Measurements from ENCODE around the gene TREH. TPM values are rescaled to one million over a fixed set of nuclear protein-coding genes. Genes with fewer than 3 reads are reported as not detected.

Gene TREH
- total and polyA plus RNA-seq, 2 experiments from 2014 or later: 0.36 TPM; not detected in 1

GRCh38 chr11:118661425-118662301 lies 17.8 kb downstream of the TREH start (continued):
- TF ChIP-seq ZNF462 (CRISPR knock-in tag; IDR thresholded peaks at IDR 0.05) (no peak), ZNF331 (CRISPR knock-in tag; IDR thresholded peaks at IDR 0.05; ENCODE audit: low read depth) (no peak)

- 0 out of 2 replicates have a peak, but pooled peaks cover 1% of the 10 kb centered on the region for H3K36me3 ChIP-seq (ENCODE audit: insufficient read depth)
- H4K20me1 ChIP-seq (replicated peaks; ENCODE audit: insufficient read depth): peaks cover 4% of the 10 kb centered on the region; the same call in 1 of the 2 replicates
- peaks cover 4% of the 10 kb centered on the region; the same call in 1 of the 3 replicates for H3K36me3 Mint-ChIP-seq (ENCODE audit: low read depth)
- H2AFZ ChIP-seq: no peak overlapping the region
- H3K4me2 ChIP-seq: no peak overlapping the region
- peaks cover 27% of the 10 kb centered on the region for H3K4me1 ChIP-seq (ENCODE audit: insufficient read depth)
- no peak overlapping the region for H3K27ac ChIP-seq (ENCODE audit: low read depth)
- H3K4me3 ChIP-seq: no peak overlapping the region
- peaks cover 22% of the 10 kb centered on the region for H3K27me3 Mint-ChIP-seq (ENCODE audit: insufficient read depth, low read depth, poor library complexity)
- peaks cover 10% of the 10 kb centered on the region; the same call in 1 of the 2 replicates for H3F3A ChIP-seq (replicated peaks; ENCODE audit: low read depth)
- peaks cover 32% of the 10 kb centered on the region for H3K4me1 Mint-ChIP-seq
- no peaks in the 10 kb centered on the region for H3K9me3 Mint-ChIP-seq
- H3K4me3 Mint-ChIP-seq: no peak overlapping the region
- no peaks in the 10 kb centered on the region for H3K27me3 ChIP-seq (ENCODE audit: insufficient read depth)
- H3K79me2 ChIP-seq (replicated peaks; ENCODE audit: insufficient read depth): no peaks in the 10 kb centered on the region
- H3K27ac Mint-ChIP-seq: no peak overlapping the region
- DNase-seq (ENCODE audit: low spot score): no peak
- no peak for ATAC-seq
- no peaks in the 10 kb centered on the region for H3K9me2 ChIP-seq (ENCODE audit: insufficient read depth)
- TF ChIP-seq REST (IDR thresholded peaks at IDR 0.05; ENCODE audit: unreplicated experiment): no peak
- no peak for TF ChIP-seq ZNF331 (CRISPR knock-in tag; IDR thresholded peaks at IDR 0.05; ENCODE audit: low read depth)
- TF ChIP-seq CTCF (conservative IDR thresholded peaks at IDR 0.05; ENCODE audit: low read depth in 2 of 2): no peak
- no peak for TF ChIP-seq JUNB (IDR thresholded peaks at IDR 0.05; ENCODE audit: unreplicated experiment)
Measured at GRCh38 chr11:118660681-118661424, 18.6 kb downstream of the TREH start.
